ENCODE results near the gene AMOTL2. TPM values are rescaled to one million over a fixed set of nuclear protein-coding genes. Genes with fewer than 3 reads are reported as not detected.

AMOTL2 gene
- total RNA-seq, 1 experiment from 2014 or later, result 30.9 TPM

GRCh38 chr3:134351427-134351826 is 22.8 kb downstream of the AMOTL2 start:
- Histone ChIP-seq H3K23me2 (ENCODE audit: insufficient read length, low read depth, low read length, poor library complexity, severe bottlenecking) (no peaks in the 10 kb centered on the region), H3K27ac (ENCODE audit: insufficient read length, low read depth, low read length) (no peak overlapping the region), H2BK15ac (ENCODE audit: low read depth, low read length) (no peak overlapping the region), H3K27me3 (ENCODE audit: insufficient read depth, low read length) (no peaks in the 10 kb centered on the region), H3K4ac (ENCODE audit: low read depth, low read length) (no peak overlapping the region), H2AK5ac (ENCODE audit: insufficient read length, low read length) (no peak overlapping the region), H3K9ac (ENCODE audit: extremely low read depth, insufficient read length, low read length) (no peak overlapping the region), H2BK120ac (ENCODE audit: low read depth, low read length, poor library complexity, severe bottlenecking) (no peak overlapping the region), H3K18ac (ENCODE audit: insufficient read length, low read depth, low read length) (no peak overlapping the region), H3T11ph (ENCODE audit: low read length) (no peak overlapping the region), H2BK12ac (ENCODE audit: insufficient read length, low read depth, low read length) (no peak overlapping the region), H3K14ac (ENCODE audit: insufficient read depth, low read length) (no peak overlapping the region), H3K4me2 (ENCODE audit: insufficient read depth, insufficient read length, low read length) (no peak overlapping the region), H4K20me1 (ENCODE audit: control insufficient read depth, insufficient read depth, insufficient read length) (peaks cover 2% of the 10 kb centered on the region), H3K56ac (ENCODE audit: insufficient read length, low read depth, low read length) (no peak overlapping the region), H3K23ac (ENCODE audit: insufficient read length, low read depth, low read length) (no peak overlapping the region), H4K8ac (replicated peaks; ENCODE audit: insufficient read length, low read depth, low read length) (no peak overlapping the region), H4K91ac (ENCODE audit: insufficient read length, low read depth, low read length) (no peak overlapping the region), H2BK5ac (ENCODE audit: insufficient read length, low read length) (no peak overlapping the region), H3K79me1 (ENCODE audit: insufficient read depth, low read depth, low read length, poor library complexity, severe bottlenecking) (no peaks in the 10 kb centered on the region), H3K4me1 (ENCODE audit: insufficient read depth, low read length) (no peaks in the 10 kb centered on the region), H3K9me3 (ENCODE audit: control insufficient read depth, low read depth, low read length) (no peaks in the 10 kb centered on the region), H2BK20ac (ENCODE audit: low read depth, low read length, poor library complexity, severe bottlenecking) (no peak overlapping the region), H4K5ac (ENCODE audit: insufficient read length, low read depth, low read length) (no peak overlapping the region), H3K79me2 (ENCODE audit: insufficient read depth, low read length) (no peaks in the 10 kb centered on the region), H2AFZ (ENCODE audit: low read length) (no peak overlapping the region)
- TF ChIP-seq CTCF (conservative IDR thresholded peaks at IDR 0.05), result no peak
- Mint-ChIP-seq H3K27ac (no peak overlapping the region), H3K36me3 (ENCODE audit: insufficient read depth in 1 of 3, low read depth in 3 of 3) (peaks cover 14 to 27% (median 26%) of the 10 kb centered on the region in 3 experiments), H3K27me3 (ENCODE audit: low read depth) (no peaks in the 10 kb centered on the region), H3K9me3 (peaks cover 4 to 6% of the 10 kb centered on the region in 2 experiments; a peak in 2 of 5 replicates), H3K4me3 (no peak overlapping the region), H3K4me1 (peaks cover 14 to 17% of the 10 kb centered on the region in 2 experiments)
- DNase-seq, result no peak
- no CpG with 5 or more reads among the region's 5 CpGs for WGBS (ENCODE audit: extremely low coverage, insufficient read length, low lambda C conversion rate)

All from H9 (cell line).